Anterior cingulate cortex (tissue), 58 donors: ENCODE measurements around the gene TBATA.

Experiments used
- DNase-seq, 58 donors: peaks; one replicate each; lab custom pipeline; 2025; lab: John Stamatoyannopoulos, UW

Gene TBATA

GRCh38 chr10:70726909-70727495 lies 58.2 kb downstream of the TBATA start:
- DNase-seq, result peak in 40 of 58 donors; percentile 10 to 79 (median 46)

GRCh38 chr10:70723771-70724170 lies 61.4 kb downstream of the TBATA start:
- no peak for DNase-seq

- DNase-seq, result no peak
These were observed 62.3 kb downstream of the TBATA start for GRCh38 chr10:70722820-70723424.
